Measurements from ENCODE around the gene FRG1. TPM values are rescaled to one million over a fixed set of nuclear protein-coding genes. Genes with fewer than 3 reads are reported as not detected.
"Not testable (repeated sequence)": the region's sequence is repeated elsewhere in the genome, so short reads cannot be mapped to it uniquely, and the experiment has no call there.

FRG1 gene
- total and polyA plus RNA-seq, 2 donors (not counting 1 experiment from before 2014, with no cell fraction given): 21.0 to 31.1 TPM

GRCh38 chr4:189904420-189905027, 36.1 kb upstream of the FRG1 start:
- H3K4me2 ChIP-seq (ENCODE audit: extremely low read depth, insufficient read depth, low read length); H4K20me1 ChIP-seq (ENCODE audit: control insufficient read depth, extremely low read depth, insufficient read depth, low read length); H3K36me3 ChIP-seq (ENCODE audit: control insufficient read depth, insufficient read depth, low read length); H3K9me3 ChIP-seq (ENCODE audit: control insufficient read depth, insufficient read depth, low read depth, low read length); H3K27me3 ChIP-seq (ENCODE audit: control insufficient read depth, insufficient read depth, low read length); H3K27ac ChIP-seq (ENCODE audit: insufficient read depth, low read length); H3K4me3 ChIP-seq (replicated peaks in 1 of 4; ENCODE audit: control extremely low read depth in 1 of 4, insufficient read depth in 1 of 4, low read depth in 3 of 4, low read length in 4 of 4); H3K4me1 ChIP-seq (ENCODE audit: control insufficient read depth, extremely low read depth, insufficient read depth, low read length); H3K79me2 ChIP-seq (ENCODE audit: control insufficient read depth, insufficient read depth, low read length); H3K9ac ChIP-seq (ENCODE audit: insufficient read depth, low read length); H2AFZ ChIP-seq (ENCODE audit: low read length): not testable (repeated sequence)
- peak; percentile 48 to 77 for DNase-seq (ENCODE audit: low read depth in 2 of 2)
- peak; percentile 67 to 69 for TF ChIP-seq CTCF (conservative IDR thresholded peaks at IDR 0.05 in 1 of 2, IDR thresholded peaks at IDR 0.05 in 1 of 2; ENCODE audit: low read depth in 1 of 2, low read length in 2 of 2)

DNA sequence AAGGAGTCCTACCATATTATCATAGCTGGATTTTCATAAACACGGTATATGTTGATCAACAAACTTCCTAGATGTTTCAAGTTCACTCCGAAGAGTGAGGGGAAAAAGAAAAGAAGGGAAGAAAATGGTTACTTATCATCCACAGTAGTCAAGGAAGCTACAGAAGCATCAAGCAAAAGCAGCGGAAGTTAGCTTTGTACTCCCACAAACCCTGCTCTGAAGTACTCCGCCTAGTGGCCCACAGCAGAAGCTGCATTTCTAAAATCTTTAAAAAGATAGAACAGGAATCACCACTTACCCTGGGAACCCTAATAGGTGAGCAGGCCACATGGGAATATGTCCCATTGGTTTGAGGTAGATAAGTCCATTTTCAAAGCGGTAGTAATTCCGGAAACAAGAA, 28.5 kb upstream of the FRG1 start:
- Histone ChIP-seq H3K79me2 (ENCODE audit: control insufficient read depth, insufficient read depth, low read length) (no peaks in the 10 kb centered on the region), H3K4me2 (ENCODE audit: extremely low read depth, insufficient read depth, low read length) (no peak overlapping the region), H3K9me3 (ENCODE audit: control insufficient read depth, insufficient read depth, low read depth, low read length) (no peaks in the 10 kb centered on the region), H3K27ac (ENCODE audit: insufficient read depth, low read length) (no peak overlapping the region), H4K20me1 (ENCODE audit: control insufficient read depth, extremely low read depth, insufficient read depth, low read length) (no peaks in the 10 kb centered on the region), H3K36me3 (ENCODE audit: control insufficient read depth, insufficient read depth, low read length) (no peaks in the 10 kb centered on the region), H3K4me1 (ENCODE audit: control insufficient read depth, extremely low read depth, insufficient read depth, low read length) (no peaks in the 10 kb centered on the region), H3K4me3 (replicated peaks in 1 of 4; ENCODE audit: control extremely low read depth in 1 of 4, insufficient read depth in 1 of 4, low read depth in 3 of 4, low read length in 4 of 4) (no peak overlapping the region), H2AFZ (ENCODE audit: low read length) (no peak overlapping the region), H3K27me3 (ENCODE audit: control insufficient read depth, insufficient read depth, low read length) (no peaks in the 10 kb centered on the region), H3K9ac (ENCODE audit: insufficient read depth, low read length) (no peak overlapping the region)
- TF ChIP-seq CTCF (conservative IDR thresholded peaks at IDR 0.05 in 1 of 2, IDR thresholded peaks at IDR 0.05 in 1 of 2; ENCODE audit: low read depth in 1 of 2, low read length in 2 of 2) (peak; percentile 30 to 47), EZH2 (IDR thresholded peaks at IDR 0.05; ENCODE audit: low read length, missing control alignments) (no peak)
- DNase-seq (ENCODE audit: low read depth in 2 of 2): no peak

DNA sequence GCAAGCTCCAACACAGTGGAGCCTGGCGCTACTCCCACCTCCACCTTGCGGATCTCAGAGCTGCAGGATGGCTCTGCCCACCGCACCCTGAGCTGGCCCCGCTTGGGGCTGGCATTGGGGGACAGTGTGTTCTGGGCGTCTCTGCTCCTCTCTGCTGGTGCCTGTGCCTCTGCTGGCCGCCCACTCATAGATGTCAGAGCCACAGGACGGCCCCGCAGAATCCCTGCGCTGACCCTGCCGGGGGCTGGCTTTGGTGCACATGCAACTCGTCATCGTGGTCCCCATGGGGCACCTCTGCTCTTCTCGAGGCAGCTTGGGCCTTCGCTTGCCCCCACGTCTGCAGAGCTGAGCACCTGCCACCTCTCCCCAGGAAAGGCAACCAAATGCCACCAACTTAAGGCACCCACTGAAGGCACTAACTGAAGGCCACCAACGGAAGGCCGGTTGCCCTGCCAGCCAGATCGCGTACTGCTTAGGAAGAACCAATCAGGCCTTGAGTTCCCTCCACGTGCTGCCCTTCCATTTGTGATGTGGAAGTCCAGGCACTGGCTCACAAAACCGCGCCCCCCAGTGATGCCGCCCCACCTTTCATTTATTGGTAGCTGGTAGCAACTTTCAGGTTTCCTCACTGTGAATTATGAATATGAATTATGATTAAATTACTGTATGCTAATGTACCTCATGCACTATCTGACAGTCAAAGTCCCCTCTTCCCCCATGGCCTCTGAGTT, 23.3 kb upstream of the FRG1 start:
- H2AFZ ChIP-seq (ENCODE audit: low read length): no peak overlapping the region
- no peak overlapping the region for H3K4me3 ChIP-seq (replicated peaks in 1 of 4; ENCODE audit: control extremely low read depth in 1 of 4, insufficient read depth in 1 of 4, low read depth in 3 of 4, low read length in 4 of 4)
- DNase-seq (ENCODE audit: low read depth in 2 of 2): no peak
- TF ChIP-seq EZH2 (IDR thresholded peaks at IDR 0.05; ENCODE audit: low read length, missing control alignments) (no peak), CTCF (conservative IDR thresholded peaks at IDR 0.05 in 1 of 2, IDR thresholded peaks at IDR 0.05 in 1 of 2; ENCODE audit: low read depth in 1 of 2, low read length in 2 of 2) (no peak)
- H3K9me3 ChIP-seq (ENCODE audit: control insufficient read depth, insufficient read depth, low read depth, low read length): no peaks in the 10 kb centered on the region
- no peaks in the 10 kb centered on the region for H3K27me3 ChIP-seq (ENCODE audit: control insufficient read depth, insufficient read depth, low read length)
- no peak overlapping the region for H3K27ac ChIP-seq (ENCODE audit: insufficient read depth, low read length)
- no peak overlapping the region for H3K4me2 ChIP-seq (ENCODE audit: extremely low read depth, insufficient read depth, low read length)
- no peaks in the 10 kb centered on the region for H4K20me1 ChIP-seq (ENCODE audit: control insufficient read depth, extremely low read depth, insufficient read depth, low read length)
- H3K4me1 ChIP-seq (ENCODE audit: control insufficient read depth, extremely low read depth, insufficient read depth, low read length): no peaks in the 10 kb centered on the region
- H3K79me2 ChIP-seq (ENCODE audit: control insufficient read depth, insufficient read depth, low read length): no peaks in the 10 kb centered on the region
- H3K9ac ChIP-seq (ENCODE audit: insufficient read depth, low read length): no peak overlapping the region
- no peaks in the 10 kb centered on the region for H3K36me3 ChIP-seq (ENCODE audit: control insufficient read depth, insufficient read depth, low read length)

Data from fibroblast of lung (primary cell).